GM19240 (cell line): ENCODE data around the gene HOXD11.

ENCODE experiments used
- DNase-seq: peaks from one replicate; pipeline ENCODE4 v3.0.0; 2011; ENCODE audit warnings: low spot score; ENCODE audit not compliant: insufficient read length

Gene HOXD11

DNA sequence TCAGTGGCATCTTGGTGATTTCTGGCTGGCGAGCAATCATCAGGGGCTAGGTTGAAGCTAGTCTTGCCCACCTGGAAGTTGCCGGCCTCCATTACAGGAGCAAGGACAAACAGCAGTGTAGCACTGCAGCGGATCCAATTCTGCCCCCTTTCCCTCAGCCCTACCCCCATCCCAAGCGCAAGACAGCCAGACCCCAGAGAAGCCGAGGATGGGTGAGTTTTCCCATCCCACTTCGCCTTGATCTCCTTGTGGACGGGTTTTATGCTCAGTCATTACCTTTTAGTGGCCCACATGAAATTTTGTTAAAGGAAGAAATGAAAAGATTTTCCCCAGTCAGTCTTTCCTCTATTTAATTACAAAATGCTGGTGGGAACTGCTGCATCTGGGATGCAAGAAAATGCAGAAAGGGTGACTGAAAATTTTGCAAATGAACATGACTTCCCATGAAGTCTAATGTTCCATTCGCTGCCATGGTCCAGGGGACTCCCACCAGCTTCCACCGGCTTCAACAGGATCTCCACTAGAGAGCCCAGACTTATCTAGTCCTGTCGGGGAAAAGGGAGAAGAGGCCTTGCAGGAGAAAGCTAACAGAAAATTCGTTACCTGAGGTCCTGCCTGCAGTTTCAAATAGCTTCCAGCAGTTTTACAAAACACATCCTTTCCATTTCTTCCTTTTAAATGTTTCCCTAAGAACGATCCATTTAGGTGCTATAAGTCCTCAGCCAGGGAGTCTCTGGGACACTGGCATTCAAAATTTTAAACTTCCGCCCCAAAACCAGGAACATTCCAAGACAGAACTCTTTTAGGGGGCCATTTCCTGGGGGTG, 13.5 kb downstream of the HOXD11 start:
- DNase-seq: no peak

DNA sequence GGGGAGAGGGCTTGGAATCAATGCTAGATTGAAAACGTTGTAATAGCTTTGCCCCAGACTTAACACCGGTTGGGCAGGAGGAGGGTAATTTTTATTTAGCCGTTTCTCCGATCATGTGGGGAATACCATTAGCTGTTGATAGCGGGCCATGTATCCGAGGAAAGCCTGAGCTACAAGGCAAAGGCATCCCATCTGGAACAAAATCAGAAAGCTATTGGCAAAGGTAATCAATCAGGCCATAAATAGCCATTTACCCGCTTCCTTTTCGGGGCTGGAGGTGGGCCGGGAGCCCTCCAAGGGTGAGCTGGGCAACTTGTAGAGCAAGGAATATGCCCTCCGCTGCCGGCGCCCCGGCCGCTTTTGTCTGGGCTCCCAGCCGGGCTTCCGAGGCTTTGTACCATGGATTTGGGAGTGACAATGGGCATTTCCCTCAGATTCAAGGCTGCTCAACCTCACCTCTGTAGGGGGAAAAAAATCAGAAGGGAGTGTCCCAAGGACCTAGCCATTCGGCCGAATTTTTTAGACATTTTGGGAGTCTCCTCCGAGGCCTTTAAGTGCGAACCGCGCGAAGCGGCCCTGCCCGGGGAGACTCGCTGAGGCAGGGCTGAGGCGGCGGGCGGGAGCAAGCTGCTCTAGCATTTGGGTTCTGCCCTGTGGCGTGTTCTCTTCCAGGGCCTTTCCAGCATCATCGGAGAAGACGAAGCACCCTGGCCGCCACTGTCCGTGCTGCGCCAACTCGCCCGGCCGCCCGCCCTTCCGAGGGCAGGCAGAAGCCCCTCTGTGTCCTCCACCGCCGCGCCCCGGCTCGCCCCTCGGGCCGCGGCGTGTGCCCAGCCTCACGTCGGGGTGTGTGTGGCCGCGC, 14.3 kb downstream of the HOXD11 start:
- no peak for DNase-seq

DNA sequence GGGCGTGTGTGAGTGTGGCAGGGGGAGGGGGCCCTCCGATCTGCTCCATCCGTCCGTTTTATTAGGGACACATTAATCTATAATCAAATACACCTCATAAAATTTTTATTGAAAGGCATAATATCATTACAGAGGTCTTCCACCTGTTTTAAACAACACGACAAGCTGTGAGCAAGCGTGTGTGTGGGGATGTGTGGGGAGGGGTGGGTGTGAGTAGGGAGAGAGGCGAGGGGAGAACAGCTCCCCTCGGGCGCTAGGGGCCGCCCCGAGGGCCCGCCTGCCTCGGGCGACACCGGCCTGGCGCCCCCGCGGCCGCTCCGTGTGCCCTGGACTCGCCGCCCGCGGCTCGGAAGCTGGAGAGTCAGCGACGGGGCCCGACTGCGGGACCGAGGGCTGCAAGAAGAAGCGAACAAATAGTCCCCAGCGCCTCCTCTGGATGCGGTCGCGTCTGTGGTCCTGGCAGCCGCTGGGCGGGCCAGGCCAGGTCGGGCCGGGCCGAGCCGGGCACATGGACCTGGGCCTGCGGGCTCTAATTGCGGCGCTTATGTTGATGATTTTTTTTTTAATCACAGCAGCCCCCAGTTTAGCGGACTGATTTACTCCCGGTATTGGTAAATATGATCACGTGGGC, 15.1 kb downstream of the HOXD11 start:
- no peak for DNase-seq

DNA sequence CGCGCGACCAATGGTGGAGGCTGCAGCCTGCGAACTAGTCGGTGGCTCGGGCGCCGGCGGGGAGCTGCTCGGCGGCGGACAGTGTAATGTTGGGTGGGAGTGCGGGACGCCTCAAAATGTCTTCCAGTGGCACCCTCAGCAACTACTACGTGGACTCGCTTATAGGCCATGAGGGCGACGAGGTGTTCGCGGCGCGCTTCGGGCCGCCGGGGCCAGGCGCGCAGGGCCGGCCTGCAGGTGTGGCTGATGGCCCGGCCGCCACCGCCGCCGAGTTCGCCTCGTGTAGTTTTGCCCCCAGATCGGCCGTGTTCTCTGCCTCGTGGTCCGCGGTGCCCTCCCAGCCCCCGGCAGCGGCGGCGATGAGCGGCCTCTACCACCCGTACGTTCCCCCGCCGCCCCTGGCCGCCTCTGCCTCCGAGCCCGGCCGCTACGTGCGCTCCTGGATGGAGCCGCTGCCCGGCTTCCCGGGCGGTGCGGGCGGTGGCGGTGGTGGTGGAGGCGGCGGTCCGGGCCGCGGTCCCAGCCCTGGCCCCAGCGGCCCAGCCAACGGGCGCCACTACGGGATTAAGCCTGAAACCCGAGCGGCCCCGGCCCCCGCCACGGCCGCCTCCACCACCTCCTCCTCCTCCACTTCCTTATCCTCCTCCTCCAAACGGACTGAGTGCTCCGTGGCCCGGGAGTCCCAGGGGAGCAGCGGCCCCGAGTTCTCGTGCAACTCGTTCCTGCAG, 15.8 kb downstream of the HOXD11 start, which contains the start of gene HOXD9:
Gene HOXD9, plus strand, starts transcription at position 37 of the 728 bp plus-strand sequence. Its CDS starts 50 bp downstream, at position 87.
- no peak for DNase-seq

DNA sequence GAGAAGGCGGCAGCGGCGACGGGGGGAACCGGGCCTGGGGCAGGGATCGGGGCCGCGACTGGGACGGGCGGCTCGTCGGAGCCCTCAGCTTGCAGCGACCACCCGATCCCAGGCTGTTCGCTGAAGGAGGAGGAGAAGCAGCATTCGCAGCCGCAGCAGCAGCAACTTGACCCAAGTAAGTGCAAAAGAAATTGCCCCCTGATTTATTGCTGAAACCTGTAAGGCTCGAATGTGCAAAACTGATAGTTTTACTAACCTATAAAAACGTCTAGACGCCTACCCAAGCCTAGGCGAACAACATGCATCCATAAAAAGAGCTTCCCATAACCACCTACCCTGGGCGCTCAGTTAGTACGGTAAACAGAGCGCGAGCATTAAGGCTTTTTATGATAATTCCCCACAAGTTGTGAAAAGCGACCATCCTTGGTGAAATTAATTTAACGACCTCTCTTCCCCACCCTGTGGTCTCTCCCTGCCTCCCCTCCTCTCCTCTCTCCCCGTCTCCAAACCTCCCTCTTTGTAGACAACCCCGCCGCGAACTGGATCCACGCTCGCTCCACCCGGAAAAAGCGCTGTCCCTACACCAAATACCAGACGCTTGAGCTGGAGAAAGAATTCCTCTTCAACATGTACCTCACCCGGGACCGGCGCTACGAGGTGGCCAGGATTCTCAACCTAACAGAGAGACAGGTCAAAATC, 16.5 kb downstream of the HOXD11 start:
- no peak for DNase-seq

DNA sequence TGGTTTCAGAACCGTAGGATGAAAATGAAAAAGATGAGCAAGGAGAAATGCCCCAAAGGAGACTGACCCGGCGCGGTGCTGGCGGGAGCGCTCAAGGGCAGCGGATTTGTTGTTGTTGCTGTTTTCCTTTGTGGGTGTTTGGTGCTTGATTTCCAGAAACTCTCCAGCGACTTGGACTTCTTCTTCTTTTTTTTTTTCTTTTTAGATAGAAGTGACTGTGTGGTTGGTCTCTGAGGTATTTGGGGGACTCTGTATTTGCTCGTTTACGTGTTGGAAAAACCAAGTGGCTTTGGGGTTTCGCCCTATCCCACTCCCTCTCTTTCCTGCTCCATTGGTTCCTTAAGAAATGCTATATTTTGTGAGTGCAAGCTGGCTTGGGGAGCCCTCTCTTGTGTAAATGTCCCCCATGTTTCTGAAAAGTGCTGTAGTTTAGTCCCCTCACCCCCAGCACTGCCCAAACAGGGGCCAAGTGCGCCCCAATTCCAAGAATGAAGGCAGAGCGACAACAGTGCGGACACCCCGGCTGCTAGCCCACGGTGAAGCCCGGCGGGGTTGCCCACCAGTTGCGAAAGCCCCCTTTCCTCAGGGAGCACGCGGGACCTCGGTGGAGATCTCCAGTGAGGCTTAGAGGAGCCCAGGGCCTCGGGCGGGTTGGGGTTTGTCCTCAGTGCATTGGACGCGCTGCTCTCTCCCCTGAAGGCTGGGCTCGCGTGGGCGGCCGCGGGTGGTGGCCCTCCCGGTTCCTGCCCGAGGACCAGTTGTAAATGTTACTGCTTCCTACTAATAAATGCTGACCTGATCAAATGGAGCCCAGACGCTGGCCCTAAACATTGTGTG, 17.2 kb downstream of the HOXD11 start:
- DNase-seq: no peak

DNA sequence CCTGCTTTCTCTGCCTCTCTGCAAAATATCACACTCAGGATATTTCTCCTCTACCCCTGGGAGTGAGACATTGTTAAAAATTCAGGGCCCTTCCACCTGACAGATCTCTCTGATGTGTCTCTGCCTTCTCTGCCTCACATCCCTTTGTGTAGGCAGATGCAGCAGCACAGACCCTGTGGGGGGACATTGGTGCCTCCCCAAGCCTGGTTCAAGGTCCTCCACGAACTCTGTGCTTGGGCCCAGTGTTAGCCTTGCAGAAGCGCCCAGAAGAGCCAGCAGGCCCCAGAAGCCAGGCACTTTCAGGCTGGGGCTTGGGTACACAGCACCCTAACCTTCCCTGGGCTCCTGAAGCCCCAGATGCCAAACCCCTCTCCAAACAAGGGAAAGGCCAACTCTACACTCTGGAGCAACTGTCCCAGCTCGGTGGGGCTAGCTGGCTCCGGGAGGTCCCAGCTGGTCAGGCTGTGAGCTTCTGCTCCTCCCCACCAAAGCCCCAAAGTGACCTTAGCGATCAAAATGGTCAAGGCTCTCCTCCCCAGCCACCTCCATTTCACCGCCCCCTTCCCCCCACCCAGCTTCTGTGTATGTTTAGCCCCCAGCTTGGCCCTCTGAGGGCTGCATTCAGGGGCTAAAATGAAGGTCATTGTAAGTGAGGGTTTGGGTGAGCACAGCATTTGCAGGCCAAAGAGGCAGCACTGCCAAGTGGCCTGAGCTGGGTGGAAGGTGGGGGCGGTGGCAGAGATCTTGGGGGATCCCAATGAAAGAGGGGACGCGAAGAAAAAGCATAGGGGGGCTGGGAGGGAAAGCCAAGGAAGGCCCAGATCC, 18.1 kb downstream of the HOXD11 start:
- DNase-seq: no peak

DNA sequence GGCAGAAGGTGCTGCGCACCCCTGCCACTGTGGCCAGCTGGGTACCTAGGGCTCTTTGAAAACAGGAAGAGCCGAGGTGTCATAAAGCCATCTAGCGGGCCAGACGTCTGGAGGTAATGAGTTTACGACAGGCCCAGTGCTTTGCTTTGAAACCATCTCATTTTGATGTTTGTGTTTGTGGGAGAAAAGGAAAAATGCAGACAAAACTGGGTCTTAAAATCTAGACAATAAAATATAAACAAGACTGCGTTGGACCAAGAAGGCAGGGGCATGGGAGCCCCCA, 18.6 kb downstream of the HOXD11 start:
- no peak for DNase-seq

DNA sequence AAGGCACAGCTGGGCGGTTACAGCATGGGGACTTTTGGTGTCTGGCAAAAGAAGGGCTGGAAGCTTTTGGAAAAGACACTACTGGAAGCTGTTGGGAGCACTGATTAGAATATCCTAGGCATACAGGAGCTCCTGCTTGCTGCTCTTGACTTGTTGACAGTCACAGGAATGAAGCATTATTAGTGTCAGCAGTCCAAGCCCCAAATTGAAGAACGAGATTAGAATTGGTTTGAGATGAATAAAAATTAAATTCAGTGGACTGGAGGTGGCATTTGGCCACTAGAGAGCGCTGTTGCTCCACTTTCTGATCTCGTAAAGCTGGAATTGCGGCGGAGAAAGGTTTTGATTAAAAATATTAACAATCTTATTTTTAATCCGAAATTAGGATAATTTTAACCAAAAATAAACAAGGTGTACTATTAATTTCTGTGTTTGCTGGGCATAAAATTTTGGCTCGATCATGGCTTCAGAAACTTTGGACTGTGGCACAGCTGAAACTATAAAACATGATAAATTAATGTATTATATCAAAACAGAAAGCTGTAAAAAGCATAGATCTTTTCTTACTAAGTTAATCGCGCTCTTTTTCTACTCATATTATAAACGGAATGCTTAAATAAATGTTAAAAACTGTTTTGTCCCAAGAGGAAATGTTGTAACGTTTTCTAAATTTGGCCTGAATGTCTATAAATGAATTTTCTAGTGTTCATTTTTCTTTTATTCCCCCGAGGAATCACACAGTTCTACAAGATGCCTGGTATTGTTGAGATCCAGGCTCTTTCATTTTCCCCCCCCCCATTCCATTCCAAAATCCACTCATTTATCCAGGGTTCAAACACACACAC, 20.1 kb downstream of the HOXD11 start:
- DNase-seq: no peak

DNA sequence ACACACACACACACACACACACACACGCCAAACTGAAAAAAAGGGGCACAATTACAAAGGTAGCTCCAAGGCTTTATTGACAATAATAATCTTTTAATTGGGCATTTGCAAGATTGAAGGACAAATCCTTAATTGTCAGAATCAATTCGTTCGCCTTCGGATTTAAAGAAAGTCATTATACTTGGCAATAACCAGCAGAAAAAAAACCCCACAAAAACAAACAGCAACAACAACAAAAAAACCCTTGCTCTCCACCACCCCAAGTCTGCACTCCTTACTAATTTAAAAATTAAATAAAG, 20.6 kb downstream of the HOXD11 start:
- DNase-seq: no peak

DNA sequence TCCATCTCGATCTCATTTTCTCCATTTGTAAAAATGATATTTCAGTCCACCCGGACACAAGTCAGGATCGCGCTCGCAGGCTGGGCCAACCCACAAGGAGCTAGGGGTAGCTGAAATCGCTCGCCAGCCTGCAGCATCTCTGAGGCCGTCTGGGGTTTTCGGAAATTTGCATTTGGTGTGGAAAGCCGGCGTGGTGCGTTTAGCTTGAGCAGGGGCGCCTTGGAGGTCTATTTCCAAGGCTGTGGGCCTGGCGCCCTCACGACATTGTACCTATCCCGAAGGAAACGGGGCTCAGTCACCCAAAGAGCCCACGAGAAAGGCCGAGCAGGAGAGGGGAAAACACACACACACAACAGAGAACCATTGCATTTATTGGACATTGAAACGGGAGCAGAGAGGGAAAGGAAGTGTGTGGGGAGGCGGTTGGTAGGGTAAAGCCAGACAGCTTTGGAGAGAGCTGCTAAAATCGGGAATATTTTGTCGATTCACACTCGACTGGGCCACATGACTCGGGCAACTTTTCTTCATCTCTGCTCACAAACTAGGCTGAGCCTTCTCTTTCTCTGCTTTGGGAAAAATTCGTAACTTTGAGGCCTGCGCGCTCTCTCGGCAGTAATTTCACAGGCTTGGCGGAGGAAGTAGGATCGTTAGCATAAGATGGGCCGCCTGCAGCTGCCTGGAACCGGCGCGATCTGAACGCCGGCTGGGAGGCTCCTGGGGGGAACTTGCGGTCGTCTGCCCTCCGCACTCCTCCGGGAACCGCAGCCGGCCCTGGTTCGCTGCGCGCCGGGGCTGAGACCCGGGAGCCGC, 21.3 kb downstream of the HOXD11 start:
- DNase-seq: no peak

DNA sequence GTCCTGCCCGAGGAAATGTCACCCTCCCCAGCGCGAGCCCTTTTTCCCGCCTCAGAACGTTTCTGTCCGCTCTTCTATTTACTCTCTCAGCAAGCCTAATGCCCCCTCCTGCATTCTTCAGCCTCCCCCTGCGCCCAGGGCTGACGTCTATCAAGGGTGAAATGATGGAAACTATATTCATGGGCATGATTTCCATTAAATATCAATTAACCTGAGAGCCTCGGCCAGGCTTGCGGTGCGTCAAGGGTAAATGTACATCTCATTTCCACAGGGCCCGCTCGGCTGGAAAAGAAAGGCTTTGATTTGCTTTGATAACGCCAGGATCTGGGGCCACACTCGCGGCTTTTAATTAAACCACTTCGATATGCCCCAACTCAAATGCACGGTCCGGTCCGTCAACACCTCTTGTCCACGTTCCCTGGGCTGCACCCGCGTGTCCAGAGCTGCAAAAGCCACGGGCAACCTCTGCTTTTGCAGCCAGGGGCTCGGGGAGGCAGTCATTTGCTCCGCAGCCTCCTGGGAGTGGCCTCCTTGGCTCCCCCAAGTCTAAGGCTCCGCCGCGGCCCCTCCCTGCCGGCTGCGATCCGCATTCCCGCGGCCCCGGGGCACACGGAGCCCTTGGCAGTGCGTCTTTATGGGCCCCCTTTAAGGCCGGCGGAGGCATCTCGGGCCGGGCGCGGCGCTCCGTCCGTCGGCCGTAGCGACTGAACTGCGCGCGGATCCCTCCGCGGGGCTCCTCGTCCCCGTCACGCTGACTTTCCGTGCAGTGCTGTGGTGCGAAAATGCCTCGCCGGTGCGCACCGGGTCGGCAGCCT, 22.1 kb downstream of the HOXD11 start, which contains the start of gene HOXD8:
Gene HOXD8, plus strand, starts transcription at position 724 of the 815 bp plus-strand sequence. CDS start 662 bp downstream, outside the sequence.
- DNase-seq: no peak

DNA sequence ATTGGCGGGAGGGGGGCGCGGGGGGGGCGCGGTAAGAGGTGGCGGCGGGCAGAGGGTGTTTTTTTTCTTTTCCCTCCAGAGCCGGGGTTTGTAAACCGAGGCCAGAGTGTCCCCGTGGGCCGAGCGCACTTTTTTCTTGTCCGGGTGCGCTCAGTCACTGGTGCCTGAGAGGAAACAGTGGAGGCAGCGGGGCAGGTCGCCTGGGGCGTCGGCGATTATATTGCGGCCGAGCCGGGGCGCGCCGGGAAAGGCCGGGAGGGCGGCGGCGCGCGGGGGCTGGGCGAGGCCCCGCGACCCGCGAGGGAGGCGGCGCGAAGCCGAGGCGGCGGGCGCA, 22.7 kb downstream of the HOXD11 start:
- no peak for DNase-seq

DNA sequence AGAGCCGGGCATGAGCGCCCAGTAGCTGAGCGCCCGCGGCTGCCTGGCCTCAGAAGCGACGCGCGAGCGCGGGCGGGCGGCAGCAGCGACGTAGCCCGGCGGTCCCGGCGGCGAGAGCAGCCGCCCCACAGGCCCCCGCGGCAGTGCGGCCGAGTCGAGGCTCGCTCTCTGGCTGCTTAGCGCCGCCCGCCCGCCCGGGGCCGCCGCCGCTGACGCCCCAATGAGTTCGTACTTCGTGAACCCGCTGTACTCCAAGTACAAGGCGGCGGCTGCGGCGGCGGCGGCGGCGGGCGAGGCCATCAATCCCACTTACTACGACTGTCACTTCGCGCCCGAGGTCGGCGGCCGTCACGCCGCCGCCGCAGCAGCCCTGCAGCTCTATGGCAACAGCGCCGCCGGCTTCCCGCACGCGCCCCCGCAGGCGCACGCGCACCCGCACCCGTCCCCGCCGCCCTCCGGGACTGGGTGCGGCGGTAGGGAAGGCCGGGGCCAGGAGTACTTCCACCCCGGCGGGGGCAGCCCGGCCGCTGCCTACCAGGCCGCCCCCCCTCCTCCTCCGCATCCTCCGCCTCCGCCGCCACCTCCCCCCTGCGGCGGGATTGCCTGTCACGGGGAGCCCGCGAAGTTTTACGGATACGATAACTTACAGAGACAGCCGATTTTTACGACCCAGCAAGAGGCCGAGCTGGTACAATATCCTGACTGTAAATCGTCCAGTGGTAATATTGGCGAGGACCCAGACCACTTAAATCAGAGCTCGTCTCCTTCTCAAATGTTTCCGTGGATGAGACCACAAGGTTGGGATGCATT, 23.3 kb downstream of the HOXD11 start:
- no peak for DNase-seq

DNA sequence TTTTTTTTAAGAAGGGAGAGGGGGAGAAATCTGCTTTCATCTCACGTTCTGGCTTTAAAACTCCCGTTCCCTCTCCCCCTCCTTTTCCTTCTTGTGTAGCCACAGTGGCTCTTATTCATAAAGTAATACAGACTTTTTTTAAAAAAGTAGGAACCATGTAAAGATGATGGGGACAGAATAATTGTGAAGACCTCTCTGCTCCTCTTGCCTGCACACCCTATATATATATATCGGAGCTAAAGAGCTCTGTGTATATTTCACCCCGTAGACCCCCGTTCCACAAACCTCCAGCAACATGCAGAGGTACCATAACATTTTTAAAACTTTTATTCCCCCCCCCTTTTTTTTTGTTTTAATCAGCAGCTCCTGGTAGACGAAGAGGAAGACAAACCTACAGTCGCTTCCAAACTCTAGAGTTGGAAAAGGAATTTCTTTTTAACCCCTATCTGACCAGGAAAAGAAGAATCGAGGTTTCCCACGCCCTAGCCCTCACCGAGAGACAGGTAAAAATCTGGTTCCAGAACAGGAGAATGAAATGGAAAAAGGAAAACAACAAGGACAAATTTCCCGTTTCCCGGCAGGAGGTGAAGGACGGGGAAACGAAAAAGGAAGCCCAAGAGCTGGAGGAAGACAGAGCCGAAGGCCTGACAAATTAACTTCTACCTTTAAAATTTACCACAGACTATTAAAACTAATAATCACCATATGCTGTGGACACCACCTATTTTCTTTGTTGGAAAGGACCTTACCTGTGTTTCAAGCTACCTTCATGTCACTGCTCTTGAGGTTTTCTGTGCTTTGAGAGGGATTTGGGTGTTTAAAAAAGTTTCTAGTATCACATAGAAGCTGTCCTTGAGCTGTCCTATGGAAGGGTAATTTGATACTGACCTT, 24.1 kb downstream of the HOXD11 start:
- DNase-seq: no peak
